ENCODE data around the gene SCAI.

DNA sequence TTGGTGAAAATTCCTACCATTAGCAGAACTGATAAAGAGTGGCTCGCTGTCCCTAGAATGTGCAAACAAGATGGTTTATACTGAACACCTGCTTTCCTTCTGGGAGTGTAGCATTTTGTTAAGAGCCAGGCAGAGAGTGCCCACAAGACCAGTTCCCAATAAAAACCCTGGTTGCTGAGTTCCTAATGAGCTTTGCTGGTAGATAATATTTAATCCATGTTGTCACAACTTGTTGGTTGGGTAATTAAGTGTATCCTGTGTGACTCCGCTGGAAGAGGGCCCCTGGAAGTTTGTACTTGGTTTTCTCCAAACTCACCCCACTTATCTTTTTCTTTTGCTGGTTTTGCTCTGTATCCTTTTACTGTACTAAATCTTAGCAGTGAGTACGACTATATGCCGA lies 162.9 kb downstream of the SCAI start:
- TF ChIP-seq ZBTB8A (tag by site-specific recombination; IDR thresholded peaks at IDR 0.05) (no peak), YY1 (tag by site-specific recombination; IDR thresholded peaks at IDR 0.05) (no peak), SP2 (tag by site-specific recombination; IDR thresholded peaks at IDR 0.05) (no peak), ZNF354C (tag by site-specific recombination; IDR thresholded peaks at IDR 0.05; ENCODE audit: borderline replicate concordance, low read depth) (no peak)
- TF ChIP-seq, protein P1, sequence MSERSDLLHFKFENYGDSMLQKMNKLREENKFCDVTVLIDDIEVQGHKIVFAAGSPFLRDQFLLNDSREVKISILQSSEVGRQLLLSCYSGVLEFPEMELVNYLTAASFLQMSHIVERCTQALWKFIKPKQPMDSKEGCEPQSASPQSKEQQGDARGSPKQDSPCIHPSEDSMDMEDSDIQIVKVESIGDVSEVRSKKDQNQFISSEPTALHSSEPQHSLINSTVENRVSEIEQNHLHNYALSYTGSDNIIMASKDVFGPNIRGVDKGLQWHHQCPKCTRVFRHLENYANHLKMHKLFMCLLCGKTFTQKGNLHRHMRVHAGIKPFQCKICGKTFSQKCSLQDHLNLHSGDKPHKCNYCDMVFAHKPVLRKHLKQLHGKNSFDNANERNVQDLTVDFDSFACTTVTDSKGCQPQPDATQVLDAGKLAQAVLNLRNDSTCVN (tag by site-specific recombination; optimal IDR thresholded peaks at IDR 0.05), result no peak
- TF ChIP-seq, protein P2, sequence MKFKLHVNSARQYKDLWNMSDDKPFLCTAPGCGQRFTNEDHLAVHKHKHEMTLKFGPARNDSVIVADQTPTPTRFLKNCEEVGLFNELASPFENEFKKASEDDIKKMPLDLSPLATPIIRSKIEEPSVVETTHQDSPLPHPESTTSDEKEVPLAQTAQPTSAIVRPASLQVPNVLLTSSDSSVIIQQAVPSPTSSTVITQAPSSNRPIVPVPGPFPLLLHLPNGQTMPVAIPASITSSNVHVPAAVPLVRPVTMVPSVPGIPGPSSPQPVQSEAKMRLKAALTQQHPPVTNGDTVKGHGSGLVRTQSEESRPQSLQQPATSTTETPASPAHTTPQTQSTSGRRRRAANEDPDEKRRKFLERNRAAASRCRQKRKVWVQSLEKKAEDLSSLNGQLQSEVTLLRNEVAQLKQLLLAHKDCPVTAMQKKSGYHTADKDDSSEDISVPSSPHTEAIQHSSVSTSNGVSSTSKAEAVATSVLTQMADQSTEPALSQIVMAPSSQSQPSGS (tag by site-specific recombination; IDR thresholded peaks at IDR 0.05; ENCODE audit: low read depth), result no peak
